GM12878 (cell line): ENCODE results near the gene AIP. TPM values are rescaled to one million over a fixed set of nuclear protein-coding genes. Genes with fewer than 3 reads are reported as not detected.

Experiments used
- ATAC-seq: fragments of 200-7000 bp; cut with Tn5 transposase; 3 replicates; pipeline ENCODE4 v1.9.1; 2020; ENCODE audit warnings: mild to moderate bottlenecking, moderate library complexity
- BruUV-seq: library from RNA; stranded (reverse); fragments of 400-500 nt; replicated peaks from 2 replicates; lab custom pipeline; 2021; lab: Mats Ljungman, UMichigan
- CTCF ChIA-PET: fragments of 300-600 bp; sonication (Branson Sonifier 250); formaldehyde crosslinking; extraction: SDS; loops from one replicate; lab custom pipeline; 2021; ENCODE audit warnings: inconsistent platforms; lab: Yijun Ruan, JAX
- POLR2A ChIA-PET: fragments of 350-600 bp; formaldehyde crosslinking; extraction: SDS; loops from one replicate; lab custom pipeline; 2021; ENCODE audit warnings: inconsistent platforms; lab: Charles Lee
- RAD21 ChIA-PET: fragments of 300-600 bp; sonication (Branson Sonifier 250); formaldehyde crosslinking; loops from one replicate; lab custom pipeline; 2023; ENCODE audit warnings: antibody characterized with exemption; ENCODE audit not compliant: unreplicated experiment; lab: Charles Lee
- SMC1A ChIA-PET: fragments of 300-600 bp; sonication (Branson Sonifier 250); formaldehyde crosslinking; loops from one replicate; lab custom pipeline; 2023; ENCODE audit not compliant: unreplicated experiment, uncharacterized antibody; lab: Charles Lee
- DNase-seq: peaks from one replicate; pipeline ENCODE4 v3.0.0-alpha.2; 2011; ENCODE audit warnings: low read depth, low spot score
- FAIRE-seq: peaks from 3 replicates; lab custom pipeline; 2011; peaks lifted over from hg19 to GRCh38; lab: Jason Lieb, UNC
- H2AFZ ChIP-seq: 2 replicates; pipeline ENCODE4 v1.6.0; 2011; ENCODE audit warnings: low read depth, low read length, control low read depth; ENCODE audit not compliant: control insufficient read depth
- H3K27ac ChIP-seq: 2 replicates; pipeline ENCODE4 v1.5.1; 2011; ENCODE audit warnings: control low read depth; ENCODE audit not compliant: control insufficient read depth, insufficient read depth
- H3K27me3 ChIP-seq, 2 experiments: replicated peaks in 1 of 2; 2 replicates each; pipeline versions ENCODE4 v1.6.0 to v1.6.1; 2011; ENCODE audit warnings: low read length in 1 of 2; ENCODE audit not compliant: control insufficient read depth in 2 of 2, insufficient read depth in 2 of 2
- H3K36me3 ChIP-seq, 2 experiments: 2 replicates each; pipeline ENCODE4 v1.5.1; 2011; ENCODE audit warnings: low read length in 1 of 2; ENCODE audit not compliant: control insufficient read depth in 2 of 2, insufficient read depth in 2 of 2
- H3K4me1 ChIP-seq: 2 replicates; pipeline ENCODE4 v1.6.1; 2011; ENCODE audit warnings: mild to moderate bottlenecking, low read length, moderate library complexity, mixed read lengths; ENCODE audit not compliant: control insufficient read depth, insufficient read depth
- H3K4me2 ChIP-seq: 2 replicates; pipeline ENCODE4 v1.6.0; 2011; ENCODE audit warnings: control low read depth; ENCODE audit not compliant: control insufficient read depth, insufficient read depth
- H3K4me3 ChIP-seq: fragments of 200-600 bp; sonication (generic); 2 replicates; pipeline ENCODE4 v1.5.1; 2016
- H3K79me2 ChIP-seq: 2 replicates; pipeline ENCODE4 v1.6.0; 2011; ENCODE audit warnings: low read length; ENCODE audit not compliant: control insufficient read depth, insufficient read depth
- H3K9ac ChIP-seq: 2 replicates; pipeline ENCODE4 v1.8.0; 2011; ENCODE audit warnings: low read length, control low read depth, mixed read lengths; ENCODE audit not compliant: control insufficient read depth, insufficient read depth
- H3K9me3 ChIP-seq: replicated peaks from 3 replicates; pipeline ENCODE4 v1.5.1; 2011; ENCODE audit warnings: mild to moderate bottlenecking, low read length; ENCODE audit not compliant: control insufficient read depth, insufficient read depth
- H4K20me1 ChIP-seq: 2 replicates; pipeline ENCODE4 v1.6.0; 2011; ENCODE audit not compliant: control insufficient read depth, insufficient read depth
- SMAD1 ChIP-seq: fragments of 450-650 bp; IDR thresholded peaks from 2 replicates; pipeline ENCODE4 v1.6.1; 2018; ENCODE audit warnings: mild to moderate bottlenecking, low read depth; ENCODE audit not compliant: partially characterized antibody
- WGBS: methylation state at CpG from one replicate; pipeline ENCODE4 v1.1.6; 2016; ENCODE audit warnings: low lambda C conversion rate; ENCODE audit not compliant: insufficient replicate concordance, insufficient coverage; ENCODE audit errors: missing lambda C conversion rate; 5-methylcytosine and 5-hydroxymethylcytosine counted together
- in situ Hi-C: fragments of 300-500 bp; cut with MboI; formaldehyde crosslinking; loops from 9 replicates; pipeline ENCODE4 v1.14.3; 2018; ENCODE audit warnings: mixed read lengths
- intact Hi-C: fragments of 100-400 bp; cut with micrococcal nuclease; formaldehyde crosslinking; loops from one replicate; pipeline ENCODE4 v1.14.2; 2022; ENCODE audit not compliant: unreplicated experiment
- polyA plus RNA-seq, 11 experiments: library from polyadenylated mRNA; depleted of rRNA in 4 of 11; unstranded in 6 of 11; stranded (reverse) in 5 of 11; fragments of >200 nt; fragmentation: Nextera tagmentation in 4 of 11; fragmentation: Illumina TruSeq in 1 of 11; extraction: Ambion mirVana in 4 of 11; extraction: Trizol in 1 of 11; gene quantifications; 1 replicate in 1 of 11; 2 replicates in 10 of 11; pipeline versions ENCODE4 v1.2.1 to v1.2.3, GENCODE V29; 2011 to 2016; ENCODE audit warnings: inconsistent platforms in 2 of 11, missing spikeins in 2 of 11, low read depth in 1 of 11
- total RNA-seq, 4 experiments: library from RNA; depleted of rRNA in 3 of 4; stranded (reverse); fragments of >200 nt in 3 of 4; fragmentation: Illumina TruSeq in 1 of 4; extraction: Trizol in 1 of 4; gene quantifications; 2 replicates each; pipeline versions ENCODE4 v1.2.1 to v1.2.3, GENCODE V29; 2013 to 2021
- TF ChIP-seq, protein P1 (sequence below), 3 experiments: IDR thresholded peaks in 2 of 3; conservative IDR thresholded peaks in 1 of 3; 2 replicates each; pipeline ENCODE4 v1.5.1; 2011; ENCODE audit warnings: low read depth in 3 of 3, low read length in 3 of 3, mild to moderate bottlenecking in 3 of 3, control low read depth in 2 of 3, moderate library complexity in 2 of 3, inconsistent platforms in 1 of 3, mixed read lengths in 1 of 3; ENCODE audit not compliant: control insufficient read depth in 2 of 3, insufficient read depth in 1 of 3; ENCODE audit errors: extremely low read depth in 1 of 3

Gene AIP
- total and polyA plus RNA-seq, 10 of the 15 experiments (the other 5 are each of a cell fraction or from before 2014, with no cell fraction given) = 12.6 to 164 (median 104) TPM

- Histone ChIP-seq H3K4me2 (no peak within 1 kb of the TSS), H3K9me3 (no peaks in the 10 kb centered on the region), H2AFZ (no peak within 1 kb of the TSS), H3K27me3 (no peaks in the 10 kb centered on the region; a peak in 1 of 4 replicates), H3K4me1 (no peaks in the 10 kb centered on the region), H3K36me3 (no peaks in the 10 kb centered on the region), H3K4me3 (no peak within 1 kb of the TSS), H4K20me1 (no peaks in the 10 kb centered on the region), H3K9ac (no peak within 1 kb of the TSS), H3K79me2 (no peaks in the 10 kb centered on the region), H3K27ac (no peak within 1 kb of the TSS)
- no peak for TF ChIP-seq SMAD1
- TF ChIP-seq, protein P1, sequence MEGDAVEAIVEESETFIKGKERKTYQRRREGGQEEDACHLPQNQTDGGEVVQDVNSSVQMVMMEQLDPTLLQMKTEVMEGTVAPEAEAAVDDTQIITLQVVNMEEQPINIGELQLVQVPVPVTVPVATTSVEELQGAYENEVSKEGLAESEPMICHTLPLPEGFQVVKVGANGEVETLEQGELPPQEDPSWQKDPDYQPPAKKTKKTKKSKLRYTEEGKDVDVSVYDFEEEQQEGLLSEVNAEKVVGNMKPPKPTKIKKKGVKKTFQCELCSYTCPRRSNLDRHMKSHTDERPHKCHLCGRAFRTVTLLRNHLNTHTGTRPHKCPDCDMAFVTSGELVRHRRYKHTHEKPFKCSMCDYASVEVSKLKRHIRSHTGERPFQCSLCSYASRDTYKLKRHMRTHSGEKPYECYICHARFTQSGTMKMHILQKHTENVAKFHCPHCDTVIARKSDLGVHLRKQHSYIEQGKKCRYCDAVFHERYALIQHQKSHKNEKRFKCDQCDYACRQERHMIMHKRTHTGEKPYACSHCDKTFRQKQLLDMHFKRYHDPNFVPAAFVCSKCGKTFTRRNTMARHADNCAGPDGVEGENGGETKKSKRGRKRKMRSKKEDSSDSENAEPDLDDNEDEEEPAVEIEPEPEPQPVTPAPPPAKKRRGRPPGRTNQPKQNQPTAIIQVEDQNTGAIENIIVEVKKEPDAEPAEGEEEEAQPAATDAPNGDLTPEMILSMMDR (IDR thresholded peaks at IDR 0.05 in 2 of 3, conservative IDR thresholded peaks at IDR 0.05 in 1 of 3; ENCODE audit: control insufficient read depth in 2 of 3, extremely low read depth in 1 of 3, insufficient read depth in 1 of 3, low read depth in 3 of 3, low read length in 3 of 3) = no peak
- WGBS = 52% methylated on average over 15 of the region's 23 CpGs
- DNase-seq (no peak), ATAC-seq (no peak), FAIRE-seq (no peak)
- POLR2A ChIA-PET = no interaction called here
- RAD21 ChIA-PET = no interaction called here
- CTCF ChIA-PET = no interaction called here
- SMC1A ChIA-PET = no interaction called here
- in situ Hi-C loops = no loop called here
- BruUV-seq = no TSS peak
- intact Hi-C loops = no loop called here
These were observed 40.2 kb downstream of the AIP start, which contains the start of gene CABP2 for GRCh38 chr11:67522844-67523555. Gene CABP2 (minus strand): TSS chr11:67523446. CDS start chr11:67523326, 120 bp downstream.
